OCI-LY1 (cell line): ENCODE measurements around the gene PDE4D.
"Not testable (repeated sequence)": the region's sequence is repeated elsewhere in the genome, so short reads cannot be mapped to it uniquely, and the experiment has no call there.

Source experiments
- H2AFZ ChIP-seq: fragments of 200-600 bp; sonication (generic), shearing (Covaris generic); 2 replicates; pipeline ENCODE4 v1.6.0; 2014; ENCODE audit warnings: antibody characterized with exemption, mild to moderate bottlenecking, low read length
- H3F3A ChIP-seq: fragments of 200-600 bp; sonication (generic), shearing (Covaris generic); 2 replicates; pipeline ENCODE4 v1.6.0; 2014; ENCODE audit warnings: mild to moderate bottlenecking, antibody characterized with exemption, low read length, moderate library complexity; ENCODE audit not compliant: insufficient read depth
- H3K27ac ChIP-seq: fragments of 200-600 bp; sonication (generic); 2 replicates; pipeline ENCODE4 v1.5.1; 2014; ENCODE audit warnings: low read length, mixed run types, mild to moderate bottlenecking, low read depth; ENCODE audit not compliant: poor library complexity, severe bottlenecking
- H3K27me3 ChIP-seq: fragments of 200-600 bp; sonication (generic); 2 replicates; pipeline ENCODE4 v1.6.0; 2014; ENCODE audit warnings: antibody characterized with exemption, mild to moderate bottlenecking, low read length, moderate library complexity; ENCODE audit not compliant: insufficient read depth
- H3K36me3 ChIP-seq: fragments of 200-600 bp; sonication (generic); 2 replicates; pipeline ENCODE4 v1.6.1; 2014; ENCODE audit warnings: mild to moderate bottlenecking, antibody characterized with exemption, low read length, moderate library complexity, mixed read lengths; ENCODE audit not compliant: insufficient read depth
- H3K4me1 ChIP-seq: fragments of 200-600 bp; sonication (generic); 2 replicates; pipeline ENCODE4 v1.5.1; 2014; ENCODE audit warnings: mild to moderate bottlenecking, low read length, moderate library complexity; ENCODE audit not compliant: insufficient read depth, severe bottlenecking
- H3K4me2 ChIP-seq: fragments of 200-600 bp; sonication (generic), shearing (Covaris generic); 2 replicates; pipeline ENCODE4 v1.6.1; 2014; ENCODE audit warnings: low read length
- H3K4me3 ChIP-seq: fragments of 200-600 bp; sonication (generic); 2 replicates; pipeline ENCODE4 v1.5.1; 2014; ENCODE audit warnings: low read length, low read depth, mild to moderate bottlenecking, mixed read lengths; ENCODE audit not compliant: poor library complexity, severe bottlenecking
- H3K79me2 ChIP-seq: fragments of 200-600 bp; shearing (Covaris generic); 2 replicates; pipeline ENCODE4 v1.6.1; 2016; ENCODE audit warnings: mixed run types, low read length, mixed read lengths; ENCODE audit not compliant: insufficient read depth
- H3K9ac ChIP-seq: fragments of 200-600 bp; sonication (generic), shearing (Covaris generic); 2 replicates; pipeline ENCODE4 v1.6.1; 2014; ENCODE audit warnings: mild to moderate bottlenecking, low read length, mixed read lengths
- H3K9me2 ChIP-seq: fragments of 200-600 bp; sonication (generic), shearing (Covaris generic); 2 replicates; pipeline ENCODE4 v1.6.1; 2014; ENCODE audit warnings: low read depth, mild to moderate bottlenecking, low read length, mixed read lengths
- H3K9me3 ChIP-seq: fragments of 200-600 bp; shearing (Covaris generic); 2 replicates; pipeline ENCODE4 v1.6.1; 2014; ENCODE audit warnings: low read length, mixed read lengths
- H4K20me1 ChIP-seq: fragments of 200-600 bp; sonication (generic), shearing (Covaris generic); 2 replicates; pipeline ENCODE4 v1.6.0; 2016; ENCODE audit warnings: mild to moderate bottlenecking, low read length; ENCODE audit not compliant: insufficient read depth
- EZH2 ChIP-seq: fragments of 200-600 bp; sonication (generic), shearing (Covaris generic); IDR thresholded peaks from 2 replicates; pipeline ENCODE4 v1.8.0; 2017; ENCODE audit warnings: borderline replicate concordance, mixed run types, mild to moderate bottlenecking, antibody characterized with exemption, low read length, moderate library complexity, mixed read lengths
- TF ChIP-seq, protein P1 (sequence below): fragments of 200-600 bp; sonication (generic), shearing (Covaris generic); IDR thresholded peaks from 2 replicates; pipeline ENCODE4 v1.5.1; 2017; ENCODE audit warnings: mild to moderate bottlenecking, antibody characterized with exemption, low read length, moderate library complexity, mixed read lengths

The PDE4D gene

DNA sequence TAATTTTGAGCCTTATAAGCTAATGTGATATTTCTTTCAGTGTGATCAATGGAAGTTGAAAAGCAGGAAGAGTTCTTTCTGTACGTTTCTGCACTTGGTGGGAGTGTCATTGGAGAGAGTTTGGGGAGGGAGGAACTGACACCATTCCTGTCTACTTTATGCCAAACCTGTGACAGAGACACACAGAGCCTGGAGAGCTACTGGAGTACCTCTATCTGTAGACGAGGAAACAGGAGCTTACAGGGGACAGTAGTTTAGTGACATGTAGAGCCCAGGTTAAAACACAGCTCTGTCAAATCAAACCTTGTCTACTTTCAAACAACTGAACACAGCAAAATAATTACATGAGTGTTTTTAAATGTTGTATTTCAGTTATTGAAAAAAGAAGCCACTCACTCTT lies 103.6 kb downstream of the PDE4D start:
- H3K27me3 ChIP-seq = no peaks in the 10 kb centered on the region
- no peak overlapping the region for H3K27ac ChIP-seq
- H3K36me3 ChIP-seq = no peaks in the 10 kb centered on the region
- no peak overlapping the region for H3K4me3 ChIP-seq
- no peak overlapping the region for H2AFZ ChIP-seq
- TF ChIP-seq EZH2 = no peak
- no peaks in the 10 kb centered on the region for H3K9me3 ChIP-seq
- H3F3A ChIP-seq = no peaks in the 10 kb centered on the region
- H3K9me2 ChIP-seq = no peaks in the 10 kb centered on the region
- no peak overlapping the region for H3K4me2 ChIP-seq
- H3K4me1 ChIP-seq = no peaks in the 10 kb centered on the region
- H3K79me2 ChIP-seq = no peaks in the 10 kb centered on the region
- H4K20me1 ChIP-seq = no peaks in the 10 kb centered on the region
- H3K9ac ChIP-seq = no peak overlapping the region

DNA sequence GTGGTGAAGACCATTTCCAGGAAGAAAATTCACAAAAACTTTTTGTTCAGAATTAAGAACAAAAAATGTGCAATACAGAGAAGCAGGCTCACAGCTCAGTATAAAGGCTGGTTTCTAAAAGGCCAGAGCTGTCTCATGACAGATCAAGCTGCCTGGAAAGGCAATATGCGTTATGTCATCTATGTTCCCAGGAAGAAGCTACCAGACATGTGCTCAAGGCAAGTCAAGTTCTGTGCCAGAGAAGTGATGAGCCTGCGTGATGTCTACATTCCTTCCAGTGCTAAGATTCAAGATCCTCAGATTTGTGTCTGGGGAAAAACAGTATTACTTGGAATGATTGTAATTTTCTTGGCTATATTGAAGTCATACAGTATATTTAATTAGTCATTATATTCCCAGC lies 104.3 kb downstream of the PDE4D start:
- Histone ChIP-seq H4K20me1 (no peaks in the 10 kb centered on the region), H2AFZ (no peak overlapping the region), H3F3A (no peaks in the 10 kb centered on the region), H3K9me2 (no peaks in the 10 kb centered on the region), H3K79me2 (no peaks in the 10 kb centered on the region), H3K4me1 (no peaks in the 10 kb centered on the region), H3K9ac (no peak overlapping the region), H3K27me3 (no peaks in the 10 kb centered on the region), H3K9me3 (no peaks in the 10 kb centered on the region), H3K4me3 (no peak overlapping the region), H3K4me2 (no peak overlapping the region), H3K27ac (no peak overlapping the region), H3K36me3 (no peaks in the 10 kb centered on the region)
- TF ChIP-seq, protein P1, sequence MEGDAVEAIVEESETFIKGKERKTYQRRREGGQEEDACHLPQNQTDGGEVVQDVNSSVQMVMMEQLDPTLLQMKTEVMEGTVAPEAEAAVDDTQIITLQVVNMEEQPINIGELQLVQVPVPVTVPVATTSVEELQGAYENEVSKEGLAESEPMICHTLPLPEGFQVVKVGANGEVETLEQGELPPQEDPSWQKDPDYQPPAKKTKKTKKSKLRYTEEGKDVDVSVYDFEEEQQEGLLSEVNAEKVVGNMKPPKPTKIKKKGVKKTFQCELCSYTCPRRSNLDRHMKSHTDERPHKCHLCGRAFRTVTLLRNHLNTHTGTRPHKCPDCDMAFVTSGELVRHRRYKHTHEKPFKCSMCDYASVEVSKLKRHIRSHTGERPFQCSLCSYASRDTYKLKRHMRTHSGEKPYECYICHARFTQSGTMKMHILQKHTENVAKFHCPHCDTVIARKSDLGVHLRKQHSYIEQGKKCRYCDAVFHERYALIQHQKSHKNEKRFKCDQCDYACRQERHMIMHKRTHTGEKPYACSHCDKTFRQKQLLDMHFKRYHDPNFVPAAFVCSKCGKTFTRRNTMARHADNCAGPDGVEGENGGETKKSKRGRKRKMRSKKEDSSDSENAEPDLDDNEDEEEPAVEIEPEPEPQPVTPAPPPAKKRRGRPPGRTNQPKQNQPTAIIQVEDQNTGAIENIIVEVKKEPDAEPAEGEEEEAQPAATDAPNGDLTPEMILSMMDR = no peak
- TF ChIP-seq EZH2 = no peak

DNA sequence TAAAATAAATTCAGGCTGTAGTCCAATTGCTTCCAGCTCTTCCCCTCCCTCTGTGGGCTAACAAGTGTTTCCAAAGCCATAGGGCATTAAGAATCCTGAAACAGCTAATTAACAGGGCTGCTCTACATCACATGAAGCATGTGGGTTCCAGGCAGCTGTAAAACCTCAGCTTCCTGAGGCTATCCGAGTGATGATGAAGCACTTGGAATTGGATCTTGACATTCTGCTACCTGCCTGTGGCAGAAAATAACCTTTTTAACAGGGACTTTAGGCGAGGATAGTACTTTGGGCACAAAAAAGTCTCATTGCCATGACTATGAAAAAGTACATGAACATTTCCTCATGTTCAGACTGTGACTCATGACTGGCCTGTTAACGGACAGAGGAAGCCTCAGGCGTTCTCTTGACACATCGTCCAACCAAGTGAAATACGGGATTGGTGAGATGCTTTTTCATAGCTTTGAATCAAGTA lies 107.2 kb downstream of the PDE4D start:
- no peaks in the 10 kb centered on the region for H3K9me3 ChIP-seq
- no peaks in the 10 kb centered on the region for H3K36me3 ChIP-seq
- H3K4me1 ChIP-seq = no peaks in the 10 kb centered on the region
- no peaks in the 10 kb centered on the region for H3K9me2 ChIP-seq
- H4K20me1 ChIP-seq = no peaks in the 10 kb centered on the region
- TF ChIP-seq, protein P1 = no peak
- no peak for TF ChIP-seq EZH2
- H3F3A ChIP-seq = no peaks in the 10 kb centered on the region
- H3K9ac ChIP-seq = no peak overlapping the region
- no peaks in the 10 kb centered on the region for H3K27me3 ChIP-seq
- H3K4me3 ChIP-seq = no peak overlapping the region
- no peak overlapping the region for H3K4me2 ChIP-seq
- H3K79me2 ChIP-seq = no peaks in the 10 kb centered on the region
- H2AFZ ChIP-seq = no peak overlapping the region
- H3K27ac ChIP-seq = no peak overlapping the region

DNA sequence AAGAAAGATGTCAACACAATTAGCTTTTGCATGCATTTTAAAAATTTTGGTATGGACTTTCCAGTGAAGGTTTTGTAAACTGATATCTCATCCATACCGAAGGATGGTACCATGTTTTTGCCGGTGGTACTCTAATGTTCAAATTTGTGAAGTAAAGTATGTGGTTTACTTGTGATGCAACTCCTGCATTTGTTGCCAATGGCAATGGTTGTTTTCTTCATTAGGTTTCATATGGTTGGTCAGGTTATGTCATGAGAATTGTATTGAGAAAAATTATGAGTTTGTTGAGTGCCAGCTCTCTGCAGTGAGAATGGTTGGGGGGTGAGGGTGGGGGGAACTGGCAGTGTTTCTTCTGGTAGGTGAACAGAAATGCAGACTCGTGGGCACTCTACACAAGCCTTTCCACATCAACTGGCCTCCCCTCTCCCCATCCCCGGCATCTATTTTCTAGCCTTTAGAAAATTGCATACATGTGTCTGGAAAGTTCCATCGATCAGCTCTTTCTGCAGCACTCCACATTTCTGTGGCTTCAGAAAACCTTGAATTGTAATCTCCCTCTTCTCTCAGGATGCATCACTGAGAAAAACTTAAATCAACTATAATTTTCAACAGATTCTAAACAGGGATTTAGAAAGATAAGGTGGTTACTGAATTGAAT lies 107.7 kb downstream of the PDE4D start:
- Histone ChIP-seq H2AFZ (no peak overlapping the region), H4K20me1 (no peaks in the 10 kb centered on the region), H3K27me3 (no peaks in the 10 kb centered on the region), H3K4me3 (no peak overlapping the region), H3K79me2 (no peaks in the 10 kb centered on the region), H3K4me1 (no peaks in the 10 kb centered on the region), H3K9ac (no peak overlapping the region), H3K27ac (no peak overlapping the region), H3K9me2 (no peaks in the 10 kb centered on the region), H3K9me3 (no peaks in the 10 kb centered on the region), H3K4me2 (no peak overlapping the region), H3K36me3 (no peaks in the 10 kb centered on the region), H3F3A (no peaks in the 10 kb centered on the region)
- TF ChIP-seq, protein P1 = no peak
- no peak for TF ChIP-seq EZH2

DNA sequence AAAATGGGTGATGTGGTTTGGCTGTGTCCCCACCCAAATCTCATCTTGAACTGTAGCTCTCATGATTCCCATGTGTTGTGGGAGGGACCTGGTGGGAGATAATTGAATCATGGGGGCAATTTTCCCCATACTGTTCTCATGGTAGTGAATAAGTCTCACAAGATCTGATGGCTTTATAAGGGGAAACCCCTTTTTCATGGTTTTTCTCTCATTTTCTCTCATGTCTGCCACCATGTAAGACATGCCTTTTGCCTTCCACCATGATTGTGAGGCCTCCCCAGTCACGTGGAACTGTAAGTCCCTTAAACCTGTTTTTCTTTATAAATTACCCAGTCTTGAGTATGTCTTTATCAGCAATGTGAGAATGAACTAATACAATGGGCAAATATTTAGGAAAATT lies 108.8 kb downstream of the PDE4D start:
- H3K4me1 ChIP-seq, H3K4me3 ChIP-seq, H2AFZ ChIP-seq, H3K27me3 ChIP-seq, H4K20me1 ChIP-seq, H3F3A ChIP-seq, H3K79me2 ChIP-seq, H3K9me3 ChIP-seq, H3K36me3 ChIP-seq, H3K27ac ChIP-seq, H3K9ac ChIP-seq, H3K4me2 ChIP-seq, H3K9me2 ChIP-seq: not testable (repeated sequence)
